Panc1 (cell line): ENCODE results near the gene VOPP1. TPM values are rescaled to one million over a fixed set of nuclear protein-coding genes. Genes with fewer than 3 reads are reported as not detected.

Source experiments
- ATAC-seq: fragments of 200-7000 bp; cut with Tn5 transposase; 2 replicates; pipeline ENCODE4 v1.9.1; 2020; ENCODE audit warnings: mild to moderate bottlenecking, moderate library complexity
- BruUV-seq: library from RNA; stranded (reverse); fragments of 400-500 nt; replicated peaks from 2 replicates; lab custom pipeline; 2021; lab: Mats Ljungman, UMichigan
- CTCF ChIA-PET: fragments of 300-600 bp; sonication (Branson Sonifier 250); formaldehyde crosslinking; loops from one replicate; lab custom pipeline; 2022; ENCODE audit warnings: antibody characterized with exemption; lab: Charles Lee
- POLR2A ChIA-PET: fragments of 300-600 bp; sonication (Branson Sonifier 250); formaldehyde crosslinking; loops from one replicate; lab custom pipeline; 2022; ENCODE audit warnings: antibody characterized with exemption; lab: Charles Lee
- DNase-seq: peaks from one replicate; pipeline ENCODE4 v3.0.0-alpha.2; 2010; ENCODE audit warnings: low read depth, low spot score
- H3K27ac ChIP-seq: 2 replicates; pipeline ENCODE4 v1.5.1; 2011; ENCODE audit warnings: mild to moderate bottlenecking, low read length, inconsistent platforms
- H3K27me3 ChIP-seq: fragments of 200-500 bp; sonication (Bioruptor generic); 2 replicates; pipeline ENCODE4 v1.6.0; 2014; ENCODE audit warnings: low read length, inconsistent platforms; ENCODE audit not compliant: control insufficient read depth, insufficient read depth
- H3K36me3 ChIP-seq: fragments of 200-500 bp; sonication (Bioruptor generic); 2 replicates; pipeline ENCODE4 v1.5.1; 2014; ENCODE audit warnings: inconsistent platforms, mild to moderate bottlenecking, low read length, moderate library complexity; ENCODE audit not compliant: control insufficient read depth, insufficient read depth
- H3K4me1 ChIP-seq: 2 replicates; pipeline ENCODE4 v1.5.1; 2011; ENCODE audit warnings: inconsistent platforms, mild to moderate bottlenecking, low read length, moderate library complexity; ENCODE audit not compliant: control insufficient read depth, insufficient read depth
- H3K4me3 ChIP-seq, 2 experiments: 2 replicates each; pipeline ENCODE4 v1.5.1; 2011 to 2012; ENCODE audit warnings: low read depth in 2 of 2, low read length in 2 of 2, mild to moderate bottlenecking in 2 of 2, inconsistent platforms in 1 of 2, moderate library complexity in 1 of 2
- H3K9me3 ChIP-seq: fragments of 200-500 bp; sonication (Bioruptor generic); 2 replicates; pipeline ENCODE4 v1.5.1; 2014; ENCODE audit warnings: low read depth, mild to moderate bottlenecking, inconsistent platforms, low read length, moderate library complexity; ENCODE audit not compliant: control insufficient read depth, insufficient read depth
- CTCF ChIP-seq: fragments of 450-650 bp; IDR thresholded peaks from 2 replicates; pipeline ENCODE4 v1.5.1; 2017; ENCODE audit warnings: mild to moderate bottlenecking
- POLR2AphosphoS5 ChIP-seq: IDR thresholded peaks from 2 replicates; pipeline ENCODE4 v1.6.1; 2012; ENCODE audit warnings: mild to moderate bottlenecking, low read depth, low read length, moderate library complexity
- SIN3A ChIP-seq: IDR thresholded peaks from 2 replicates; pipeline ENCODE4 v1.6.1; 2012; ENCODE audit warnings: low read depth, mild to moderate bottlenecking, low read length, moderate library complexity, borderline replicate concordance; ENCODE audit not compliant: insufficient read depth
- TCF7L2 ChIP-seq: IDR thresholded peaks from 2 replicates; pipeline ENCODE4 v1.6.1; 2011; ENCODE audit warnings: mild to moderate bottlenecking, low read depth, low read length, inconsistent platforms
- in situ Hi-C: cut with HindIII; loops from 2 replicates; pipeline ENCODE4 v1.10.0; 2016; ENCODE audit warnings: low sequenced_read_pairs, low pct_unique_long_range_greater_than_20kb
- intact Hi-C: fragments of 100-400 bp; cut with micrococcal nuclease; formaldehyde crosslinking; loops from one replicate; pipeline ENCODE4 v1.10.0; 2022; ENCODE audit not compliant: unreplicated experiment
- total RNA-seq: library from RNA; stranded (reverse); gene quantifications from one replicate; pipeline ENCODE4 v1.2.1, GENCODE V29; 2021; ENCODE audit not compliant: unreplicated experiment
- TF ChIP-seq, protein P1 (sequence below), 2 experiments: IDR thresholded peaks; 2 replicates each; pipeline ENCODE4 v1.6.1; 2011 to 2012; ENCODE audit warnings: low read depth in 2 of 2, control low read depth in 1 of 2, low read length in 1 of 2, mild to moderate bottlenecking in 1 of 2, moderate library complexity in 1 of 2; ENCODE audit not compliant: insufficient read depth in 1 of 2

VOPP1 gene
- total RNA-seq, 1 experiment from 2014 or later, result 131 TPM

DNA sequence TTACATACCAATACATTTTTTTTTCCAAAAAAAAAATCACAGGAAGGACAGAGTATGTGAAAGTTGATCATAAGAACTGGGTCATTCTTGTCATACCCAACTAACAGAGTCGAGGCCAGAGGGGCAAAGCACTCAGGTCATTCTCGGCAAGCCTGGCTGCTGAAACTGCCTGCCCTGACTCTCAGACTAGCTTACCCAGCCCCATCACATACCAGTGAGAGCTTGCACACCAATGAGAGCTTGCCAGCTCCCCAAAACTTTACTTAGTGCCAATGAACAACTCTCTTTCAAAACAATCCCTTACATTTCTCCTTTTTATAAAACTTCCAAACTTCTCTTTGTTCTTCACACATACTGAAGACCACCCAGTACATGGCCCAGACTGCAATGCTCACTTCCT lies 48.9 kb downstream of the VOPP1 start:
- ATAC-seq, result no peak
- DNase-seq, result no peak
- no peak for TF ChIP-seq CTCF
- TF ChIP-seq TCF7L2, result no peak
- TF ChIP-seq SIN3A, result no peak
- TF ChIP-seq, protein P1, sequence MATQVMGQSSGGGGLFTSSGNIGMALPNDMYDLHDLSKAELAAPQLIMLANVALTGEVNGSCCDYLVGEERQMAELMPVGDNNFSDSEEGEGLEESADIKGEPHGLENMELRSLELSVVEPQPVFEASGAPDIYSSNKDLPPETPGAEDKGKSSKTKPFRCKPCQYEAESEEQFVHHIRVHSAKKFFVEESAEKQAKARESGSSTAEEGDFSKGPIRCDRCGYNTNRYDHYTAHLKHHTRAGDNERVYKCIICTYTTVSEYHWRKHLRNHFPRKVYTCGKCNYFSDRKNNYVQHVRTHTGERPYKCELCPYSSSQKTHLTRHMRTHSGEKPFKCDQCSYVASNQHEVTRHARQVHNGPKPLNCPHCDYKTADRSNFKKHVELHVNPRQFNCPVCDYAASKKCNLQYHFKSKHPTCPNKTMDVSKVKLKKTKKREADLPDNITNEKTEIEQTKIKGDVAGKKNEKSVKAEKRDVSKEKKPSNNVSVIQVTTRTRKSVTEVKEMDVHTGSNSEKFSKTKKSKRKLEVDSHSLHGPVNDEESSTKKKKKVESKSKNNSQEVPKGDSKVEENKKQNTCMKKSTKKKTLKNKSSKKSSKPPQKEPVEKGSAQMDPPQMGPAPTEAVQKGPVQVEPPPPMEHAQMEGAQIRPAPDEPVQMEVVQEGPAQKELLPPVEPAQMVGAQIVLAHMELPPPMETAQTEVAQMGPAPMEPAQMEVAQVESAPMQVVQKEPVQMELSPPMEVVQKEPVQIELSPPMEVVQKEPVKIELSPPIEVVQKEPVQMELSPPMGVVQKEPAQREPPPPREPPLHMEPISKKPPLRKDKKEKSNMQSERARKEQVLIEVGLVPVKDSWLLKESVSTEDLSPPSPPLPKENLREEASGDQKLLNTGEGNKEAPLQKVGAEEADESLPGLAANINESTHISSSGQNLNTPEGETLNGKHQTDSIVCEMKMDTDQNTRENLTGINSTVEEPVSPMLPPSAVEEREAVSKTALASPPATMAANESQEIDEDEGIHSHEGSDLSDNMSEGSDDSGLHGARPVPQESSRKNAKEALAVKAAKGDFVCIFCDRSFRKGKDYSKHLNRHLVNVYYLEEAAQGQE (IDR thresholded peaks at IDR 0.05; ENCODE audit: insufficient read depth in 1 of 2, low read depth in 2 of 2, low read length in 1 of 2), result no peak
- TF ChIP-seq POLR2AphosphoS5, result no peak
- Histone ChIP-seq H3K9me3 (no peaks in the 10 kb centered on the region), H3K36me3 (no peaks in the 10 kb centered on the region), H3K27ac (no peak overlapping the region), H3K4me3 (no peak overlapping the region), H3K4me1 (no peaks in the 10 kb centered on the region), H3K27me3 (no peaks in the 10 kb centered on the region)
- in situ Hi-C loops (no loop called here), intact Hi-C loops (no loop called here)
- CTCF ChIA-PET, result no interaction called here
- BruUV-seq, result no TSS peak
- POLR2A ChIA-PET, result no interaction called here

GRCh38 chr7:55521917-55522902 lies 50.1 kb downstream of the VOPP1 start:
- in situ Hi-C loops, result no loop called here
- Histone ChIP-seq H3K27me3 (no peaks in the 10 kb centered on the region), H3K4me3 (no peak overlapping the region), H3K36me3 (no peaks in the 10 kb centered on the region), H3K9me3 (no peaks in the 10 kb centered on the region), H3K4me1 (no peaks in the 10 kb centered on the region), H3K27ac (no peak overlapping the region)
- TF ChIP-seq, protein P1 (IDR thresholded peaks at IDR 0.05; ENCODE audit: insufficient read depth in 1 of 2, low read depth in 2 of 2, low read length in 1 of 2), result no peak
- TF ChIP-seq TCF7L2, result no peak
- no peak for TF ChIP-seq POLR2AphosphoS5
- ATAC-seq (no peak), DNase-seq (no peak)
- ChIA-PET POLR2A (no interaction called here), CTCF (no interaction called here)
- BruUV-seq, result no TSS peak
- intact Hi-C loops, result no loop called here
